Activated T-helper 2 cell treated with anti-CD3 and anti-CD28 coated beads, Interferon-gamma antibody, Interleukin-2, Interleukin-4, amounts not matched to agents 10 μg/mL and 5 μg/mL and 100 μg/mL, durations not matched to agents 14 hours and 24 hours and 36 hours (primary cell): ENCODE measurements around the gene RNF141. TPM values are rescaled to one million over a fixed set of nuclear protein-coding genes. Genes with fewer than 3 reads are reported as not detected.

Experiments used
- DNase-seq: peaks from one replicate; pipeline ENCODE4 v3.0.0; 2021; ENCODE audit warnings: low spot score
- H3K27ac Mint-ChIP-seq: one replicate; pipeline ENCODE4 v1.8.0; 2021; ENCODE audit warnings: mixed read lengths
- H3K27me3 Mint-ChIP-seq: one replicate; pipeline ENCODE4 v1.8.0; 2021; ENCODE audit warnings: low read depth, mixed read lengths
- H3K36me3 Mint-ChIP-seq: one replicate; pipeline ENCODE4 v1.8.0; 2021; ENCODE audit warnings: low read depth, mixed read lengths
- H3K4me1 Mint-ChIP-seq: one replicate; pipeline ENCODE4 v1.8.0; 2021; ENCODE audit warnings: low read depth, mixed read lengths
- H3K4me3 Mint-ChIP-seq: one replicate; pipeline ENCODE4 v1.8.0; 2021; ENCODE audit warnings: low read depth, mild to moderate bottlenecking, moderate library complexity, mixed read lengths
- H3K9me3 Mint-ChIP-seq: one replicate; pipeline ENCODE4 v1.8.0; 2021; ENCODE audit warnings: mixed read lengths
- intact Hi-C: fragments of 100-400 bp; cut with micrococcal nuclease; formaldehyde crosslinking; loops from one replicate; pipeline ENCODE4 v1.15.1; 2023
- total RNA-seq: library from RNA; stranded (reverse); gene quantifications from 2 replicates; pipeline ENCODE4 v1.2.3, GENCODE V29; 2022

Gene RNF141
- total RNA-seq, 1 donor from 2014 or later = 13.2 TPM

GRCh38 chr11:10511181-10511621 is 29.8 kb downstream of the RNF141 start:
- DNase-seq = no peak
- Mint-ChIP-seq H3K9me3 (no peaks in the 10 kb centered on the region), H3K27ac (no peak overlapping the region), H3K4me3 (no peak overlapping the region), H3K36me3 (peaks cover 25% of the 10 kb centered on the region), H3K27me3 (no peaks in the 10 kb centered on the region), H3K4me1 (peaks cover 2% of the 10 kb centered on the region)
- intact Hi-C loops = loop anchor here (5.0 kb wide), 1 partner anchor 141 kb away; no protein-coding TSS in a partner anchor

DNA sequence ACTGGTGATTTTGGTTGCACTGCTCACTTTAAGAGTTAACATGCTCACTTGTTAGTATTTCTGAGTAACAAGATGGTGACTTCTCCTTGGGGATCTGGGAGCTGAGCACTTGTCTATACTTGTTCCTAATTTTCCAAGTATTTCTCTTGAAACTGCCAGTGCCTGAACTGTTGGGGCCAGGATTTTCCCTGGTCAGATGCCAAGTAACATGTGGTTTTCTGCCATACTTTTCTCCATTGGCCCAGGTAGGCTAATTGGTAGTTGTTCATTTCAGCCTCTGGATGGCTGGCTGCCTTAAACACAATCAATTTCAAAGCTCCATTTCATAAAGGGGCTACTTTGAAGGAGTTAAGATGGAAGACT is 35.0 kb downstream of the RNF141 start:
- intact Hi-C loops = no loop called here
- no peak for DNase-seq
- Mint-ChIP-seq H3K36me3 (peaks cover 51% of the 10 kb centered on the region), H3K4me3 (no peak overlapping the region), H3K27me3 (no peaks in the 10 kb centered on the region), H3K4me1 (peaks cover 2% of the 10 kb centered on the region), H3K9me3 (no peaks in the 10 kb centered on the region), H3K27ac (no peak overlapping the region)

DNA sequence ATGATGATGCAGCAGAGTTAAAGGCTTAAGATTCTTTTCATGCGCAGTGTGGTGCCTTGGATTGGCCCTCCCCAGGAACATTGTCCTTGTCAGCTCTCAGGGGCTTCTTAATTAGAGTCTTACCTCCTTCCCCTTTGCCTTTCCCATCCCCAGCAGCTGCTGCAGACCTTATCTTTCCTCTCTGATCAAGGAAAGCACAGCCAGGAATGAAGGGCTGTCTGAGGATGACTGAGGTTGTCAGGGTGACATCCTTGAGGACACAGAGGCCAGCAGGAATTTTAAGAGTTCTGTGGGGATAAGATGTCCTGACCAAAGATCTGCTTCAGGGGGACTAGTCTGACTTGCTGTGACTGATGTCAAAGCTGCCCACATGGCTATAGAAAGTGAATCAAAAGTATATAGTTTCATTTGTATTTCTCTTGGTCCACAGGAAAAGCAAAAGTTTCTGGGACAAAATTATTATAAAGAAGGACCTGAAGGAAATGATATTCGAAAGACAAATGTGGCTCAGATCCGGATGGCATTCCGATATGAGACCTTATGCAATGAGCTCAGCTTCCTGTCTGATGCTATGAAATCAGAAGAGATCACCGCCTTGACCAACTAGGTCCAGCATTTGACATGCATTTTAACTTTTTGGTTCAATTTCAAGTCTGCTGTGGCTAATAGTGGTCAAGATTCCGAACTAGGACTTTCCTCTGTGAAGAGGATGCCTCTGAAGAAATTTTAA is 35.5 kb downstream of the RNF141 start:
- no peaks in the 10 kb centered on the region for H3K4me1 Mint-ChIP-seq

GRCh38 chr11:10504490-10504889 is 36.5 kb downstream of the RNF141 start:
- intact Hi-C loops = no loop called here
- H3K27ac Mint-ChIP-seq = no peak overlapping the region

More for the DNA sequence above, 35.5 kb downstream of the RNF141 start:
- no peak overlapping the region for H3K27ac Mint-ChIP-seq
- H3K9me3 Mint-ChIP-seq = no peaks in the 10 kb centered on the region
- intact Hi-C loops = no loop called here
- no peak for DNase-seq
- no peaks in the 10 kb centered on the region for H3K27me3 Mint-ChIP-seq
- H3K36me3 Mint-ChIP-seq = peaks cover 52% of the 10 kb centered on the region
- no peak overlapping the region for H3K4me3 Mint-ChIP-seq

DNA sequence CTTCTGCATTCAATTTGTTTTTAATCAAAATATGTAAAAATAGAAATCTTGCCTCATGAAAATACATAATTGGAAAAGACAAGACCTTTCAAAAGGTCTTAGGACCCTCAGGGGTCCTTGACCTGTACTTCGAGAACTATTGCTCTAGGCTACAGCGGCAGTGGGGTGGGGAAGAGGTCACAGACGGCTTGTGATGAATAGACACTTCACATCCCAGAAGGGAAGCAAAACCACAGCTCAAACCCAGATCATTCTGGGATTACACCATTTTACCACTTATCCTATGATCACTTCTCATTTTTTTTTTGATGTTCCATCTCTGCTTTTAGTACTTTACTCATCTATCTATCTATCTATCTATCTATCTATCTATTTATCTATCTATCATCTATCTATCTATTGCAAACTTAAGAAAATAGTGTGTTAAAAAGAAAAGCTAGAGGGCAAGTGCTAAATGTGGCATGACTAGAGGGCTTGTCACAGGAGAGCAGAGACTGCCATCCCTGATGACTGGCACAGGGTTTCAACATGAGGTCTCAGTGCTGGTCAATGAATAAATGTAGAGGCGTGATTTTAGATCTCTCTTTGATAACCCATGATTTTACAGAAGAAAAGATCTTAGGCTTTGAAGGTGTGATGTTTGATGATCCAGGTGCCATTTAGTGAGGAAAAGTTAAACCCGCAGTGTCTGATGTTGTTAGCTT is 37.1 kb downstream of the RNF141 start:
- Mint-ChIP-seq H3K9me3 (no peaks in the 10 kb centered on the region), H3K27me3 (no peaks in the 10 kb centered on the region), H3K27ac (no peak overlapping the region), H3K4me1 (no peaks in the 10 kb centered on the region), H3K36me3 (peaks cover 62% of the 10 kb centered on the region), H3K4me3 (no peak overlapping the region)
- intact Hi-C loops = no loop called here
- no peak for DNase-seq

More at GRCh38 chr11:10504490-10504889, 36.5 kb downstream of the RNF141 start:
- Mint-ChIP-seq H3K36me3 (peaks cover 62% of the 10 kb centered on the region), H3K9me3 (no peaks in the 10 kb centered on the region), H3K4me1 (no peaks in the 10 kb centered on the region), H3K4me3 (no peak overlapping the region), H3K27me3 (no peaks in the 10 kb centered on the region)
- DNase-seq = no peak

DNA sequence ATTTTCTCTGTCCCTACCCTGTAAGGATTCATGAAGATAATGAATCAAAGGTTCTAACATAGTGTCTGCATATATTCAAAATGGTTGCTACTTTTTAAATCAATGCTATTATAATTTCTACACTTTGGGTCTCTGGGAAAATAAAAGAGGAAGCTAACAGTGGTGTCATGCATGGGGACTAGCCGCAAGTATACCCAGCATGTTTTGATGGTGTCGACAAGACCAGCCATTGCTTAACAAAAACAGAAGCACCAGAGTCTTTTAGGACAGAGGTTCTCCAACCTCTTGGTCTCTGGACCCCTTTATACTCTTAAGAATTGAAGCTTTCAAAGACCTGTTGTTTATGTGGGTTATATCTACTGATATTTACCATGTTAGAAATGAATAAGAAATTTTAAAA is 37.8 kb downstream of the RNF141 start:
- Mint-ChIP-seq H3K4me3 (no peak overlapping the region), H3K9me3 (no peaks in the 10 kb centered on the region), H3K36me3 (peaks cover 62% of the 10 kb centered on the region), H3K27ac (no peak overlapping the region), H3K4me1 (no peaks in the 10 kb centered on the region), H3K27me3 (no peaks in the 10 kb centered on the region)
- no peak for DNase-seq
- intact Hi-C loops = no loop called here

DNA sequence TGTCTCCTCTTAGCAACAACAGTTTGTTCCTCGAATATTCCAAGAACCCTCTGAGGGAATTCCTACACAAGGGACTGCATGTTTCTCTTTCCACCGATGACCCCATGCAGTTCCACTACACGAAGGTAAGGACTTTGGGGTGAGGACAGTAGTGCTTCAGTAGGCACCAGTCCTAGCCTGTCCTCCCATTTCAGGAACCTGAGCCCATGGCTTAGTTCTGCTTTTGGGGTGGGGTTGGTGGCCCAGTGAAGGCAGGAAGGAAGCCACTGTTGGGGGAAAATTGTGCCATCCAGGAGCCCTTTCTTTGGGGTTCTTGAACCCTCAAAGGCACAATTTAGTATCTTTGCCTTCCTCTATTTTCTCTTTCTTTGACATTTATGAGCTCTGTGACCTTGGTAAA is 38.2 kb downstream of the RNF141 start:
- Mint-ChIP-seq H3K27me3 (no peaks in the 10 kb centered on the region), H3K36me3 (peaks cover 67% of the 10 kb centered on the region), H3K9me3 (no peaks in the 10 kb centered on the region), H3K27ac (no peak overlapping the region), H3K4me3 (no peak overlapping the region), H3K4me1 (no peaks in the 10 kb centered on the region)
- no peak for DNase-seq
- intact Hi-C loops = no loop called here

DNA sequence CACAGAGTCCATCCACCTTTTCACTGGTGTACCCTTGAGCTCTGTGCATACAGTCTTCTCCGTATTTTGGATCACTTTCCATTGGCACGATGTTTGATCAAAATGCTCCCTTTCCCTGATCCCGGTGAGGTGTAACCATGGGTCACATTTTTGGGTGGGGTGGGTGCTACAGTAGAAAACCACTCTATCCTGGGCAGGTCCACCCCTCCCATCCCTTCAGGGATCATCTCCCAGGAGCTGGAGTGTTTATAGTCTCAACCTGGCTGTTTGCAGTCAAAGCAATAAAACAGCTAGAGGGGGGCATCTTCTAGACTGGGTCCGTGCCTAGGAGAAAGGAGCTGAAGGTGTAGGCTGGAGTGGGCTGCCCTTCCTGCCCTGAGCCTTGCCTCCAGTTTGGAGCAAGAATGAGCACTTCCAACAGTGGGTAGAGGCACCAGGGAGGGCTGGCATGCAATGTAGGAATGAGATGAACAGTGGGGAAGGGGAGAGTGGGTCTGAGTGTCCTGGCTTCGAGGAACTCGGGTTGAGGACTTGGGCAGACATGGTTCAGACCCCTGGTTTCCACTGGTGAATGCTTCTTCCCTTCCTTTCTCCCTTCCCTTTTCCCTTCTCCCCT is 38.8 kb downstream of the RNF141 start:
- H3K36me3 Mint-ChIP-seq = peaks cover 68% of the 10 kb centered on the region
- no peak for DNase-seq
- H3K27ac Mint-ChIP-seq = no peak overlapping the region
- no peaks in the 10 kb centered on the region for H3K27me3 Mint-ChIP-seq
- no peak overlapping the region for H3K4me3 Mint-ChIP-seq
- H3K9me3 Mint-ChIP-seq = no peaks in the 10 kb centered on the region
- intact Hi-C loops = no loop called here
- no peaks in the 10 kb centered on the region for H3K4me1 Mint-ChIP-seq

DNA sequence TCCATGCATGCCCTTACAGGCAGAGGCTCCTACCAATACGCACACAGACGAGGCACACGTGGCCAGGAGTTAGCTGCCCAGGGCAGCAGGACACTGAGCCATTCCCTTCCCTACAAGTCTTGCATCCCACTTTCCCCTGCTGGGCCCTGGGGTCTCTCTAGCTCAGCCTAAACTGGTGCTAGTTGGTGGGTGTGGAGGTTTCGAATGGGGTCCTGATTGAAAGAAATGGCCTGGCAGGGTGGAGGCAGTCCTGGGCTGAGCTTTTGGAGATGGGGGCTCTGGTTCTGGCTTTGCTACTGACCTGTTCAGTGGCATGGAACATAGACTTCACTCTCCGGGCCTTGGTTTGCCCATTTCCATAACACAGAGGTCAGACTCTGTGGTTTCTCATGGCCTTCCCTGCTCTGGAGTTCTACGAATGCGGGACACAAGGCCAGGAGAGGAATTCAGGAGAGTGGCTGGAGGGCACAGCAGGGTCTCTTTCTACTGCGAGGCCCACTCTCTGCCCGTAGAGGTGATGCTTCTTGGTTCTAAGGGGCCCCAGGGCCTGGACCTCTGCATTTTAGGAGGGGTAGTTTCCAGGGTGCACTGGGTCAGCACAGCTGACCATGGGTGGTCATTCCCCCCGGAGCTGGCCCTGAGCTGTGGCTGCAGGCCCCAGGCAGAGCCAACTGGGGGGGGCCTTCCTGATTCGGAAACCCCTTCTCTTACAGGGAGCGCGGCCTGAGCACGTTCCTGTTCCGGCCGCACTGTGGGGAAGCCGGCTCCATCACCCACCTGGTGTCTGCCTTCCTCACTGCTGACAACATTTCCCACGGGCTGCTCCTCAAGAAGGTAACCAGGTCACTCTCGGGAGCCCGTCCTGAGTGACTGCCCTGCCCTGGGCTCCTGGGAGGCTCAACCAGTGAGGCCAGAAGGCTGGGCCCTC is 40.0 kb downstream of the RNF141 start:
- no peak for DNase-seq
- H3K4me3 Mint-ChIP-seq = no peak overlapping the region
- peaks cover 64% of the 10 kb centered on the region for H3K36me3 Mint-ChIP-seq
- no peak overlapping the region for H3K27ac Mint-ChIP-seq
- no peaks in the 10 kb centered on the region for H3K4me1 Mint-ChIP-seq
- no peaks in the 10 kb centered on the region for H3K9me3 Mint-ChIP-seq
- H3K27me3 Mint-ChIP-seq = no peaks in the 10 kb centered on the region
- intact Hi-C loops = no loop called here

DNA sequence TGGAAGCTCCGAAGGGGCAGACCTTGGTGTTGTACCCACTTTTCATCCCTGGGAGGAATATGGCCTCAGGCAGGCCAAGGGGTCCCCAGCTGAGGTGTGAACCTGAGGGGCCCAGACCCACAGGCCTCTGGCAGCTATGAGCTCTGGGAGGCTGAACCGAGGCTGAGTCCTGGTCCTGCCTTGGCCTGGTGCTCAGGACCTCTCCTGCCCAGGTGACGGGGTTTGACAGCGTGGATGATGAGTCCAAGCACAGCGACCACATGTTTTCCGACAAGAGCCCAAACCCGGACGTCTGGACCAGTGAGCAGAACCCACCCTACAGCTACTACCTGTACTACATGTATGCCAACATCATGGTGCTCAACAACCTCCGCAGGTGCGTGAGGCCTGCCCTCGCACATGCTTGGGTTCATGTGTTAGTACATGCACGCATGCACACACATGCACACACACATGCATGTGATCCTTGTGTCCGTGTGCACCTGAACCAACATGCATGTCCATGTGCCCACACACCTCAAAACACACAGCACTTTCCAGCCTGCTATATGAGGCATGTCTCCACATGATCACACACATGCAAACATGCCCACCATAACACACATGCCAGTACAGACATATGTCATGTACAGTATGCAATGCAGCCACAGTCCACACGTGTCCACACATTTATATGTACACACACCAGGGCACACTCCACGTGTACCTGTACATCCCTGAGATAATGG is 40.9 kb downstream of the RNF141 start:
- no peak overlapping the region for H3K4me3 Mint-ChIP-seq
- intact Hi-C loops = no loop called here
- no peaks in the 10 kb centered on the region for H3K4me1 Mint-ChIP-seq
- no peak for DNase-seq
- H3K36me3 Mint-ChIP-seq = peaks cover 64% of the 10 kb centered on the region
- no peaks in the 10 kb centered on the region for H3K27me3 Mint-ChIP-seq
- no peaks in the 10 kb centered on the region for H3K9me3 Mint-ChIP-seq
- no peak overlapping the region for H3K27ac Mint-ChIP-seq

DNA sequence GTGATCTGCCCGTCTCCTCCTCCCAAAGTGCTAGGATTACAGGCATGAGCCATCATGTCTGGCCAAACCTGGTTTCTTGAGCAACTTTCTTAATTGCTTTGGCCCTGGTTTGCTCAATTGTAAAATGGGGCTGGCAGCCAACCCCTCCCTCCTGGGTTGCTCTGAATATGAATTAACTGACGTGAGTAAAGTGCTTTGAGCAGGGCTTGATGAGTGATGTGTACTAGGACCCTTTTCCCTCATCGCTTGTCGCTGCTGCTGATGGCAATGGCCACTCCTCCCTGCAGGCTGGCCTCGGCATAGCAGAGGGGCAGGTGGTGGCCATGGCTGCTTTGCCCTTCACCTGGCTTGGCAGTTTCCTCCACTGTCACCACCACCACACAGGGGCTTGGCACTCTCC is 41.5 kb downstream of the RNF141 start:
- no peak for DNase-seq

More for the DNA sequence above, 41.5 kb downstream of the RNF141 start:
- Mint-ChIP-seq H3K9me3 (no peaks in the 10 kb centered on the region), H3K27ac (no peak overlapping the region), H3K4me3 (no peak overlapping the region), H3K27me3 (no peaks in the 10 kb centered on the region), H3K4me1 (no peaks in the 10 kb centered on the region), H3K36me3 (peaks cover 63% of the 10 kb centered on the region)
- intact Hi-C loops = no loop called here
